SU-DHL-6 (cell line): Measurements from ENCODE around the gene CUX1.
A peak's percentile ranks its signal among the peaks of the same experiment; 100 is the strongest.

Source experiments
- H2AFZ ChIP-seq: fragments of 200-600 bp; sonication (generic); 2 replicates; pipeline ENCODE4 v1.6.1; 2014; ENCODE audit warnings: low read depth, mild to moderate bottlenecking, moderate library complexity, mixed read lengths, antibody characterized with exemption, low read length; ENCODE audit not compliant: severe bottlenecking
- H3F3A ChIP-seq: fragments of 200-600 bp; shearing (Covaris generic); 2 replicates; pipeline ENCODE4 v1.6.0; 2016; ENCODE audit warnings: antibody characterized with exemption, mild to moderate bottlenecking; ENCODE audit not compliant: insufficient read depth
- H3K27ac ChIP-seq: fragments of 200-600 bp; sonication (generic); 2 replicates; pipeline ENCODE4 v1.5.1; 2016; ENCODE audit warnings: low read depth, mild to moderate bottlenecking, low read length, moderate library complexity, mixed read lengths
- H3K27me3 ChIP-seq: fragments of 200-600 bp; sonication (generic), shearing (Covaris generic); 2 replicates; pipeline ENCODE4 v1.6.0; 2014; ENCODE audit warnings: mild to moderate bottlenecking, low read length
- H3K36me3 ChIP-seq: fragments of 200-600 bp; sonication (generic); 2 replicates; pipeline ENCODE4 v1.6.1; 2014; ENCODE audit warnings: mild to moderate bottlenecking, low read length, mixed read lengths
- H3K4me2 ChIP-seq: fragments of 300-600, 200-600 bp; shearing (Covaris generic), sonication (generic); 2 replicates; pipeline ENCODE4 v1.6.0; 2014; ENCODE audit warnings: low read length, low read depth, mild to moderate bottlenecking; ENCODE audit not compliant: poor library complexity, severe bottlenecking
- H3K4me3 ChIP-seq: fragments of 200-600 bp; sonication (generic); 2 replicates; pipeline ENCODE4 v1.5.1; 2014; ENCODE audit warnings: antibody characterized with exemption, low read length, mild to moderate bottlenecking, mixed read lengths; ENCODE audit not compliant: insufficient read depth, poor library complexity, severe bottlenecking
- H3K79me2 ChIP-seq: fragments of 200-600 bp; sonication (generic); 2 replicates; pipeline ENCODE4 v1.6.1; 2014; ENCODE audit warnings: mild to moderate bottlenecking, low read length, moderate library complexity; ENCODE audit not compliant: insufficient read depth
- H3K9ac ChIP-seq: fragments of 200-600 bp; sonication (generic); 2 replicates; pipeline ENCODE4 v1.7.0; 2014; ENCODE audit warnings: mild to moderate bottlenecking, low read length
- H3K9me2 ChIP-seq: fragments of 200-600 bp; sonication (generic); replicated peaks from 2 replicates; pipeline ENCODE4 v1.6.1; 2014; ENCODE audit warnings: low read length; ENCODE audit not compliant: insufficient read depth
- H3K9me3 ChIP-seq: fragments of 200-600 bp; sonication (generic); 2 replicates; pipeline ENCODE4 v1.6.1; 2014; ENCODE audit warnings: low read length, mixed read lengths; ENCODE audit not compliant: insufficient read depth
- H4K20me1 ChIP-seq: fragments of 200-600 bp; sonication (generic); 2 replicates; pipeline ENCODE4 v1.6.1; 2014; ENCODE audit warnings: low read depth, mild to moderate bottlenecking, antibody characterized with exemption, low read length, moderate library complexity, mixed read lengths
- CTCF ChIP-seq: fragments of 200-600 bp; sonication (generic); IDR thresholded peaks from one replicate; pipeline ENCODE4 v1.5.1; 2017; ENCODE audit warnings: antibody characterized with exemption, mild to moderate bottlenecking, low read length, moderate library complexity; ENCODE audit not compliant: insufficient read depth, poor library complexity, severe bottlenecking
- EZH2phosphoT487 ChIP-seq: fragments of 200-600 bp; sonication (generic), shearing (Covaris generic); conservative IDR thresholded peaks from 2 replicates; pipeline ENCODE4 v1.6.1; 2018; ENCODE audit warnings: mild to moderate bottlenecking, antibody characterized with exemption, low read length, moderate library complexity, mixed read lengths

CUX1 gene

GRCh38 chr7:102069931-102070629, 252.7 kb downstream of the CUX1 start:
- H3K27ac ChIP-seq, result no peak overlapping the region
- no peak overlapping the region for H3K4me2 ChIP-seq
- no peak overlapping the region for H3K9ac ChIP-seq
- no peaks in the 10 kb centered on the region for H3F3A ChIP-seq
- no peak overlapping the region for H2AFZ ChIP-seq
- peaks cover 75% of the 10 kb centered on the region for H3K79me2 ChIP-seq
- no peak overlapping the region for H3K4me3 ChIP-seq
- no peaks in the 10 kb centered on the region; the same call in 1 of the 2 replicates for H4K20me1 ChIP-seq
- no peaks in the 10 kb centered on the region for H3K9me2 ChIP-seq
- peaks cover 29% of the 10 kb centered on the region; the same call in 1 of the 2 replicates for H3K36me3 ChIP-seq
- no peak for TF ChIP-seq EZH2phosphoT487
- TF ChIP-seq CTCF, result peak; percentile 31
- no peaks in the 10 kb centered on the region for H3K27me3 ChIP-seq
- no peaks in the 10 kb centered on the region for H3K9me3 ChIP-seq

GRCh38 chr7:102072003-102072402, 254.6 kb downstream of the CUX1 start:
- TF ChIP-seq CTCF (no peak), EZH2phosphoT487 (no peak)

GRCh38 chr7:102072636-102073209, 255.3 kb downstream of the CUX1 start:
- Histone ChIP-seq H3K4me2 (no peak overlapping the region), H4K20me1 (peaks cover 3% of the 10 kb centered on the region; the same call in 1 of the 2 replicates), H3K79me2 (peaks cover 68% of the 10 kb centered on the region), H3K4me3 (no peak overlapping the region), H3F3A (0 out of 2 replicates have a peak, but pooled peaks cover 7% of the 10 kb centered on the region), H3K9me2 (no peaks in the 10 kb centered on the region), H3K27me3 (no peaks in the 10 kb centered on the region), H3K36me3 (peaks cover 29% of the 10 kb centered on the region; the same call in 1 of the 2 replicates), H3K27ac (no peak overlapping the region), H2AFZ (no peak overlapping the region), H3K9ac (no peak overlapping the region), H3K9me3 (no peaks in the 10 kb centered on the region)
- TF ChIP-seq EZH2phosphoT487 (no peak), CTCF (no peak)

More at GRCh38 chr7:102072003-102072402, 254.6 kb downstream of the CUX1 start:
- peaks cover 66% of the 10 kb centered on the region for H3K79me2 ChIP-seq
- H3K27me3 ChIP-seq, result no peaks in the 10 kb centered on the region
- no peak overlapping the region for H3K4me3 ChIP-seq
- 0 out of 2 replicates have a peak, but pooled peaks cover 1% of the 10 kb centered on the region for H3F3A ChIP-seq
- H3K4me2 ChIP-seq, result no peak overlapping the region
- H3K27ac ChIP-seq, result no peak overlapping the region
- no peak overlapping the region for H3K9ac ChIP-seq
- peaks cover 26% of the 10 kb centered on the region; the same call in 1 of the 2 replicates for H3K36me3 ChIP-seq
- no peaks in the 10 kb centered on the region for H3K9me2 ChIP-seq
- no peaks in the 10 kb centered on the region; the same call in 1 of the 2 replicates for H4K20me1 ChIP-seq
- no peaks in the 10 kb centered on the region for H3K9me3 ChIP-seq
- no peak overlapping the region for H2AFZ ChIP-seq
